ENCODE results near the gene KRTAP5-11.
"Not testable (repeated sequence)": the region's sequence is repeated elsewhere in the genome, so short reads cannot be mapped to it uniquely, and the experiment has no call there.

The KRTAP5-11 gene, protein sequence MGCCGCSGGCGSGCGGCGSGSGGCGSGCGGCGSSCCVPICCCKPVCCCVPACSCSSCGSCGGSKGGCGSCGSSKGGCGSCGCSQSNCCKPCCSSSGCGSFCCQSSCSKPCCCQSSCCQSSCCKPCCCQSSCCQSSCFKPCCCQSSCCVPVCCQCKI

DNA sequence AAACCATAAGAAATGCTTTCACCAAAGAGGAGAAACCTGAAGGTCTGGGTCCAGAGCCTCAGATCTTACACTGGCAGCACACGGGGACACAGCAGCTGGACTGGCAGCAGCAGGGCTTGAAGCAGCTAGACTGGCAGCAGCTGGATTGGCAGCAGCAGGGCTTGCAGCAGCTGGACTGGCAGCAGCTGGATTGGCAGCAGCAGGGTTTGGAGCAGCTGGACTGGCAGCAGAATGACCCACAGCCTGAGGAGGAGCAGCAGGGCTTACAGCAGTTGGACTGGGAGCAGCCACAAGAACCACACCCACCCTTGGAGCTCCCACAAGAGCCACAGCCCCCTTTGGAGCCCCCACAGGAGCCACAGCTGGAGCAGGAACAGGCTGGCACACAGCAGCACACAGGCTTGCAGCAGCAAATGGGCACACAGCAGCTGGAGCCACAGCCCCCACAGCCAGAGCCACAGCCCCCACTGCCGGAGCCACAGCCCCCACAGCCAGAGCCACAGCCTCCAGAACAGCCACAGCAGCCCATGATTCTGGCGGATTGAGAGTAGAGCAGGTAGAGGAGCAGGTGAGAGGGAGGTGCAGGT lies at the start of gene KRTAP5-11:
KRTAP5-11 (minus strand) TSS at position 567 of the 587 bp plus-strand sequence; CDS start at position 529, 38 bp downstream.
- no peak for DNase-seq (ENCODE audit: low read depth)

DNA sequence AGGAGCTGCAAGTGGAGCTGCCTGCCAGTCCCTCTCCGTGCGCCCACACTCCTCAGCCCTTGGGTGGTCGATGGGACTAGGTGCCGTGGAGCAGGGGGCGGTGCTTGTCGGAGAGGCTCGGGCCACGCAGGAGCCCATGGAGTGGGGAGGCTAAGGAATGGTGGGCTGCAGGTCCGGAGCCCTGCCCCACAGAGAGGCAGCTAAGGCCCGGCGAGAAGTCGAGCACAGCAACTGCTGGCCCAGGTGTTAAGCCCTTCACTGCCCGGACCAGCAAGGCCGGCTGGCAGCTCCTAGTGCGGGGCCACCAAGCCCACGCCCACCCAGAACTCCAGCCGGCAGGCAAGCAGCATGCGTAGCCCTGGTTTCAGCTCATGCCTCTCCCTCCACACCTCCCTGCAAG lies 48.9 kb upstream of the KRTAP5-11 start:
- not testable (repeated sequence) for DNase-seq (ENCODE audit: low read depth)

DNA sequence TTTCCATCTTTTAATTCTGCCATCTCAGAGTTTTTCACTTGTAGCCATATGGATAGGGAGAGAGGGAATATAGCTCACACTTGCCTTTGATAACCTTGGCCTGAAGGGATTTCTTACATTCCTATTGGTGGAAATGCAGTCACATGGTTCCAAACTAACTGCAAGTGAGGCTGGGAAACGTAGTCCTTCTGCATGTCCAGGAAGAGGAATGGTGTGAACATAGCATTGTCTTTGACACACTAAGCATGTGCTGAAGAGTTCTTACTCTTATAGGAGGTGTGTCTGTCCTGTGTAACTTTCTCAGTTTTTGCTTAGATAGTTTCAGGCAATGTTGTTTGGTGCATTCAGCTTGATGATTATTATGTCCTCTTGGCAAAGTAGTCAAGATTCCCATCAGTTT lies 47.4 kb upstream of the KRTAP5-11 start:
- peak; percentile 33 for DNase-seq (ENCODE audit: low read depth)

DNA sequence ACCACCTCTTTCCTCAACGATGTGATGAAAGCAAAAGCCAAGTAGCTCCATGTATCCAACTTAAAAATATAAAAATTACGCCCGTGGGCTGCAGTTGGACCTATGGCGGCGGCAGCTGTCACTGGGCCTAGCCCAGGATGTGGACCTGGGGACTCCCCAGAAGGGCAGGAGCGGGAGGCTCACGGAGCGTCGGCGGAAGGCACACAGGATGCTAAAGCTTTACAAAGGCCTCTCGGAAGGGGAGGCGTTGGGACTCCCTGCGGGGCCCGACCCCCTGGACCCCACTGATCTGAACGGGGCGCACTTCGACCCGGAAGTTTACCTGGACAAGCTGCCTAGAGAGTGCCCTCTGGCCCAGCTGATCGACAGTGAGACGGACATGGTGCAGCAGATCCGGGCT lies 46.3 kb upstream of the KRTAP5-11 start:
- DNase-seq (ENCODE audit: low read depth): not testable (repeated sequence)

DNA sequence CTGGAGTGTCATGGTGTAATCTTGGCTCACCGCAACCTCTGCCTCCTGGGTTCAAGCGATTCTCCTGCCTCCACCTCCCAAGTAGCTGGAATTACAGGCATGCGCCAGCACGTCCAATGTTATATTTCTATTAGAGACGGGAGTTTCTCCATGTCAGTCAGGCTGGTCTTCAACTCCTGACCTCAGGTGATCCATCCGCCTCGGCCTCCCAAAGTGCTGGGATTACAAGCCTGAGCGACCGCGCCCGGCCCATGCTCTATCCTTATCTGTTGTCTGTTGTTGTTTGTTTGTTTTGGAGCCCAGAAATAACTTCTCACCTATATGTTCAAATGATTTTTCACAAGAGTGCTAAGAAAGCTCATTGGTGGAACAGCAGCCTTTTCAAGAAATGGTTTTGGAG lies 40.6 kb upstream of the KRTAP5-11 start:
- DNase-seq (ENCODE audit: low read depth): not testable (repeated sequence)

DNA sequence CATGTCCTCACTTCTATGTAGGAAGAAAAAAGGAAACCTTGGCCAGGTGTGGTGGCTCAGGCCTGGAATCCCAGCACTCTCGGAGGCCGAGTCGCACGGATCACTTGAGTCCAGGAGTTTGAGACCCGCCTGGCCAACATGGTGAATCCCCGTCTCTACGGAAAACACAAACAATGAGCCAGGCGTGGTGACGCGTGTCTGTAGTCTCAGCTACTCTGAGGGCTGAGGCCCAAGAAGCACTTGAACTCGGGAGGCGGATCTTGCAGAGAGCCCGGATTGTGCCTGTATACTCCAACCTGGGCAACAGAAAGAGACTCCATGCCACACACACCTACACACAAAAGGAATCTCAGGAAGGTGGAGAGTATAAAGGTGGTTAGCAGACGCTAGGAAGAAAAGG lies 39.9 kb upstream of the KRTAP5-11 start:
- not testable (repeated sequence) for DNase-seq (ENCODE audit: low read depth)

DNA sequence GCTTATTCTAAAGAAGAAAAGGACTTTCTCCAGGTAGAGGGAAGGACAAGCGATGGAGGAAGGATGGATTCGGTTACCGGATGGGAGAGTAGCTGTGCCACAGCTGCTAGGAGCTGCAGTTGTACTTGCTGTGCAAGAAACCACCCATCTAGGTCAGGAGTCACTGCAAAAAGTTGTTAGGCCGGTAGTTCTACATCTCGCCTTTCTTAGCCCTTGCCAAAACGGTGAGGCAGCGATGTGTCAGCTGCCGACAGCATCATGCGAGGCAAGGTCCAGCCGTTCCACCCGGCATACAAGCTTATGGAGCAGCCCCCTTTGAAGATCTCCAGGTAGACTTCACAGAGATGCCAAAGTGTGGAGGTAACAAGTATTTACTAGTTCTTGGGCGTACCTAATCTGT lies 32.3 kb upstream of the KRTAP5-11 start:
- not testable (repeated sequence) for DNase-seq (ENCODE audit: low read depth)

DNA sequence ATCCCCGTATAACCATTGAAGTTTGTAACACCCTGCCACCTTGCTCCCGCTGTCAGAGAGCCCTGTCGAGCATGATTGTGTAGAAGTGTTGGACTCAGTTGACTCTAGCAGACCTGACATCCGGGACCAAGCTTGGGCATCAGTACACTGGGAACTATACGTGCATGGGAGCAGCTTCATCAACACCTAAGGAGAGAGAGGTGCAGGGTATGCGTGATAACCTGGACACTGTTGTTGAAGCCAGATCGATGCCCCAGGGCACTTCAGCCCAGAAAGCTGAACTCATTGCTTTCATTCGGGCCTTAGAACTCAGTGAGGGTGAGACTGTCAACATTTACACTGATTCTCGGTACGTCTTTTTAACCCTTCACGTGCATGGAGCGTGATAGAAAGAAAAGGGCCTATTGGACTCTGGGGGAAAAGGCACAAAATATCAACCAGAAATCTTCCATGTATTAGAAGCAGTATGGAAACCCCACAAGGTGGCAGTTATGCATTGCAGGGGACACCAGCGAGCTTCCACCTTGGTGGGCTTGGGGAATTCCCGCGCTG lies 31.8 kb upstream of the KRTAP5-11 start:
- not testable (repeated sequence) for DNase-seq (ENCODE audit: low read depth)

DNA sequence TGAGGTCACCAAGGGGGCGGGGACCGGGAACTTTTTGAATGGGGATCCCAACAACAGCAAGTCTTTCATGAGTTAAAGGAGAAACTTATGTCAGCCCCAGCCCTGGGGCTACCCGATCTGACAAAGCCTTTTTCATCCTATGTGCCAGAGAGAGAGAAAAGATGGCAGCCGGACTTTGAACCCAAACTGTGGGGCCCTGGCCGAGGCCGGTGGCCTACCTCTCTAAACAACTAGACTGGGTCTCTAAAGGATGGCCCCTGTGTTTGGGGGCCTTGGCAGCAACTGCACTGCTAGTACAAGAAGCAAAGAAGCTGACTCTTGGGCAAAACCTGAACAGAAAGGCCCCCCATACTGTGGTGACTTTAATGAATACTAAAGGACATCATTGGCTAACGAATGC lies 31.3 kb upstream of the KRTAP5-11 start:
- not testable (repeated sequence) for DNase-seq (ENCODE audit: low read depth)

DNA sequence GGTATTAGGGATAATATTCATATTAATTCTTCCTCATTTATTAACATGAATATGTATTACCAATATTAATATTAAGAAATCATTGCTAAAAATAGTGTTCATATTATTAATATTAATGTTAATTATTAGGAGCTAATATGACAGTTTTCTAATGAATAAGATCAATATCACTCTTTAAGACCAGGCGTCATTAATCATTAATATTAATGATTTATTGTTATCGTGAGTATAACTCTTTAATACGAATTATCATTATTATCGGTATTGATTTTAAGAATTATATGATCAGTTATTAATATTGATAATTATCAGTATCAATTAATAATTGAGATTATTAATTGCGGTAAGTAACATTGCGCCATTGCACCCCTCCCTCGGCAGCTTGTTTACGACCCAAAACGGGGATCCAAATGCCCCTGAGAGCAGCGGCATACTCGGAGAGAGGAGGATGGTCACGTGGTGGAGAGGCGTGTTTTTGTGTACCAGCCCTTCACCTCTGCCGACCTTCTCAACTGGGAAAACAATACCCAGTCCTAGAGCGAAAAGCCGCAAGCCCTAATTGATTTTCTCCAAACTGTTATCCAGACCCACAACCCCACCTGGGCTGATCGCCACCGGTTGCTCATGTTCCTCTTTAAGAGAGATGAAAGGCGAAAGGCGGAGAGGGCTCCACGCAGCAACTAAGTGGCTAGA lies 28.7 kb upstream of the KRTAP5-11 start:
- DNase-seq (ENCODE audit: low read depth): not testable (repeated sequence)

DNA sequence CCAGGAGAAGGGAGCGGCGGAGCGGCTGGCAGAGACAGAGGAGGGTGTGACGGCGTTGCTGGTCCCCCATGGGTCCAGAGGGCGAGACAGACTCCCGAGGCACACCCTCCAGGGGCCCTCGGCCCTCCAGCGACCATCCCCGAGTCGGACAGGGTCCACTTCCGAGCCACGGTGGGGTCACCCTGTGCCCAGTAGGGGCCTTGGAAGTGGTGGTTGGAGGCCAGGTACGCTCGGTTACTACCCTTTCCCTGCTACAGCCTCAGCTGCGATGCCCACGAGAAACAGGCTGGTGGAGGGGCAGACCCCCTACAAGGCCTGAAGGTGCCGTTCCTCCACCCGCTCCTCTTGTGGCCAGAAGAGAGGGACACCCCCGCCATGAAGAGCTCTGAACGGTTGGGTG lies 25.6 kb upstream of the KRTAP5-11 start:
- DNase-seq (ENCODE audit: low read depth): not testable (repeated sequence)

DNA sequence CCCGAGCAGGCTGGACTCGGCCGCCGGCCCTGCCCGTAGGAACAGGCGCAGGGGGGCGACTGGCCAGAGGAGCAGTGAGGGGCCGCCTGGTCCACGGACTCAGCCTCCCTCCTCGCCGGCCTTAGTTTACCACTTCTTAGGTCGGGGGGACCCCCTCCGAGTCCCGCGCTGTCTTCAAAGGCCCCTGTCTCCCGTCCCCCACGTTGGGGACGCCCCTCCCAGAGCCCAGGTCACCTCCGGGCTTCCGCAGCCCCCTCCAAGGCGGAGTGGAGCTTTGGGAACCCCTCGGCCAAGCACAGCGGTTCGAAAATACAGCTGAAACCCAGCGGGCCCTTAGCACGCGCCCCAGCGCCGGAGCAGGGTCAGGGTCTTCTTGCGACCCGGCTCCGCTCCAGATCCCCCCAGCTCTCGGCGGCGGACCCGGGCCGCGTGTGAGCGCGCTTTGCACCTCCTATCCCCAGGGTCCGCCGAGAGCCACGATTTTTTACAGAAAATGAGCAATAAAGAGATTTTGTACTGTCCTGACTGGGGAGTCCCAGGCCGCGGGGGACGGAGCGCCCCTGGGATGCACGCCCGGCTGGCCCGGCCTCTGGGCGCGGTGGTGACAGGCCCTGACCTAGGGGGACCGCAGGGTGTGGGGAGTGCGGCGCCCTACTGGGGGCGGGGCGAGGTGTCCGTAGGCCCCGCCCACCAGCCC lies 25.0 kb upstream of the KRTAP5-11 start:
- not testable (repeated sequence) for DNase-seq (ENCODE audit: low read depth)

DNA sequence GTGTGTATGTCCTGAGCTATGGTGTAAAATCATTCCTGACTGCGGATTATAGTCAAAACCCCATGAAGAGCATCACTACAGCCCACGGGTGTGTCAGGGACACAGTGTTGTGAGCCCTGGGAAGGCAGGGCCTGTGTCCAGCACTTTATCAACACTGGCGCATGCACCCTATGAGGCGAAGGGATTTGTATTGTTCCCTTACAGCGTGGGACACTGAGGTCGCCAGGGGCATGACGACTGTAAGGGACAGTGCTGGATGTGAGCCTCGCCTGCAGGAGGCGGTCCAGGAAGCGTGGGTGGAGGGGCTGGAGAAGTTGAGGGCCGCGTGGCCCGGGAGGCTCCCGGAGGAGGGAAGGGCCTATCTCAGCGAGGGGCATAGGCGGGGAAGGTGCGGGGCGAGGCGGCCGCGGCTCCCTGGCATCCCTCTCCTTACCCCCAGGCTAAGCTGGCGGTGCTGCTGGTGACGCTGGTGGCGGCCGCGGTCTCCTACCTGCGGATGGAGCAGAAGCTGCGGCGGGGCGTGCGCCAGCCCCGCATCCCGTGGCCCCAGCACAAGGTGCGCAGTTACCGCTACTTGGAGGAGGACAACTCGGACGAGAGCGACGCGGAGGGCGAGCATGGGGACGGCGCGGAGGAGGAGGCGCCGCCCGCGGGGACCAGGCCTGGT lies 24.3 kb upstream of the KRTAP5-11 start:
- not testable (repeated sequence) for DNase-seq (ENCODE audit: low read depth)

DNA sequence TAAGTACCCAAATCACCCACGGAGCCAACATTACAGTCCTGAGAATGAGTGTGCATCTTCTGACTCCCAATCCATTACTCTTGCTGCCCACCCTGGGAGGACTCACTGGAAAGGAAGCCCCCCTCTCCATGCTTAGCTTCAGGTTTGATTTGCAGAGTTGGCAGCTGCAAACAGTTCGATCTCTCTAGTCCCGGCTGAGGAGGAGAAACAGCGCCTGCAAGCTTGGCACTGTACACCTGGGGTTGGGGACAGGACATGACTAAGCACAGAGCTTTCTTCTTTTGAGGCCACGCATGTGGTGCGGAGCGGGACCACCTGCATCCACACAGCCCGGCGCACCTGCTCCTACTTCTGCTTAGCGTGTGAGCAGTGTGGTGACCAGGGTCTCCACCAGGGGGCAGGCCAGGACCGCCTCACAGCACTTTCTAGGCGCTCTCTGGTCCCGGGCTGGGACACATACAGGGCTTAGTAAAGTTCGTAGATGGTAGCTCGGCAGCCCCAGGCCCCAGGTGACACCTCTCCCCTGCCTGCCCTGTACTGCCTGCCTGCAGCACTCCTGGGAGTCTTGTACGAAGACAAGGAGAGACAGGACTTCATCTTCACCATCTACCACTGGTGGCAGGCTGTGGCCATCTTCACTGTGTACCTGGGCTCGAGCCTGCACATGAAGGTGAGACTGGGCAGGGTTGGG lies 22.3 kb upstream of the KRTAP5-11 start:
- DNase-seq (ENCODE audit: low read depth): not testable (repeated sequence)

DNA sequence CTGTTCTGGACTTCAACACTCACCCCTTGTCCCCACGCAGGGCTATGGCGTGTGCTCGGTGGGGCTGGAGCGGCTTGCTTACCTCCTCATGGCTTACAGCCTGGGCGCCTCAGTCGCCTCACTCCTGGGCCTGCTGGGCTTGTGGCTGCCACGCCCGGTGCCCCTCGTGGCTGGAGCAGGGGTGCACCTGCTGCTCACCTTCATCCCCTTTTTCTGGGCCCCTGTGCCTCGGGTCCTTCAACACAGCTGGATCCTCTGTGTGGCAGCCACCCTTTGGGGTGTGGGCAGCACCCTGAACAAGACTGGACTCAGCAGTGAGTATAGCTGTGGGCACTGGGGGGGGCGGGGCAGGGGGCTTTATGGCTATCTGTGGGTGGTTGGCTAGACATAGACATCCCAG lies 20.5 kb upstream of the KRTAP5-11 start:
- DNase-seq (ENCODE audit: low read depth): not testable (repeated sequence)

DNA sequence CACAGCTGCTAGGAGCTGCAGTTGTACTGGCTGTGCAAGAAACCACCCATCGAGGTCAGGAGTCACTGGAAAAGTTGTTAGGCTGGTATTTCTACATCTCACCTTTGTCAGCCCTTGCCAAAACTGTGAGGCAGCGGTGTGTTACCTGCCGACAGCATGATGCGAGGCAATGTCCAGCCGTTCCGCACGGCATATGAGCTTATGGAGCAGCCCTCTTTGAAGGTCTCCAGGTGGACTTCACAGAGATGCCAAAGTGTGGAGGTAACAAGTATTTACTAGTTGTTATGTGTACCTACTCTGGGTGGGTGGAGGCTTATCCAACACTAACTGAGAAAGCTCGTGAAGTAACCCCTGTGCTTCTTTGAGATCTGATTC lies 6.9 kb upstream of the KRTAP5-11 start:
- DNase-seq (ENCODE audit: low read depth): not testable (repeated sequence)

DNA sequence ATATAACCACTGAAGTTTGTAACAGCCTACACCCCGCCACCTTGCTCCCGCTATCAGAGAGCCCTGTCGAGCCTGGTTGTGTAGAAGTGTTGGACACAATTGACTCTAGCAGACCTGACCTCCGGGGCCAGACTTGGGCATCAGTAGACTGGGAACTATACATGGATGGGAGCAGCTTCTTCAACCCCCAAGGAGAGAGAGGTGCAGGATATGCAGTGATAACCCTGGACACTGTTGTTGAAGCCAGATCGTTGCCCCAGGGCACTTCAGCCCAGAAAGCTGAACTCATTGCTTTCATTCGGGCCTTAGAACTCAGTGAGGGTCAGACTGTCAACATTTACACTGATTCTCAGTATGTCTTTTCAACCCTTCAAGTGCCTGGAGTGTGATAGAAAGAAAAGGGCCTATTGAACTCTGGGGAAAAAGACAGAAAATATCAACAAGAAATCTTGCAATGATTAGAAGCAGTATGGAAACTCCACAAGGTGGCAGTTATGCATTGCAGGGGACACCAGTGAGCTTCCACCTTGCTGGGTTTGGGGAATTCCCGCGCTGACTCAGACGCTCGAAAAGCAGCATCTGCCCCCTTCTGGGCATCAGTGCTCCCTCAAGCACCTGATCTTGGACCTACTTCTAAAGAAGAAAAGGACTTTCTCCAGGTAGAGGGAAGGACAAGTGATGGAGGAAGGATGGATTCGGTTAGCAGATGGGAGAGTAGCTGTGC lies 6.3 kb upstream of the KRTAP5-11 start:
- DNase-seq (ENCODE audit: low read depth): not testable (repeated sequence)

DNA sequence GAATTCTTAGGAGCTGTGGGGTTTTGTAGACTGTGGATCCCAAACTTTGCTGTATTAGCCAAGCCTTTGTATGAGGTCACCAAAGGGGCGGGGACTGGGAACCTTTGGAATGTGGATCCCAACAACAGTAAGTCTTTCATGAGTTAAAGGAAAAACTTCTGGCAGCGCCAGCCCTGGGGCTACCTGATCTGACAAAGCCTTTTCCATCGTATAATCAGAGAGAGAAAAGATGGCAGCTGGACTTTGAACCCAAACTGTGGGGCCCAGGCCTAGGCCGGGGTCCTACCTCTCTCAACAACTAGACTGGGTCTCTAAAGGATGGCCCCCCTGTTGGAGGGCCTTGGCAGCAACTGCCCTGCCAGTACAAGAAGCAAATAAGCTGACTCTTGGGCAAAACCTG lies 5.6 kb upstream of the KRTAP5-11 start:
- not testable (repeated sequence) for DNase-seq (ENCODE audit: low read depth)

DNA sequence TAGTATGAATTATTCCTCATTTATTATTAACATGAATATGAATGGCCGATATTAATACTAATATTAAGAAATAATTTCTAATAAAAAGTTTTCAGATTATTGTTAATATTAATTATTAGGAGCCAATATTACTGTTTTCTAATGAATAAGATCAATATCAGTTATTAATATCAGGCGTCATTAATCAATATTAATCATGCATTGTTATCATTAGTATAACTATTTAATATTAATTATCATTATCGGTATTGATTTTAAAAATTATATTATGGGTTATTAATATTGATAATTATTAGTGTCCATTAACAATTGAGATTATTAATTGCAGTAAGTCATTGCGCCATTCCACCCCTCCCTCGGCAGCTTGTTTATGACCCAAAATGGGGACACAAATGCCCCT lies 3.0 kb upstream of the KRTAP5-11 start:
- DNase-seq (ENCODE audit: low read depth): not testable (repeated sequence)

DNA sequence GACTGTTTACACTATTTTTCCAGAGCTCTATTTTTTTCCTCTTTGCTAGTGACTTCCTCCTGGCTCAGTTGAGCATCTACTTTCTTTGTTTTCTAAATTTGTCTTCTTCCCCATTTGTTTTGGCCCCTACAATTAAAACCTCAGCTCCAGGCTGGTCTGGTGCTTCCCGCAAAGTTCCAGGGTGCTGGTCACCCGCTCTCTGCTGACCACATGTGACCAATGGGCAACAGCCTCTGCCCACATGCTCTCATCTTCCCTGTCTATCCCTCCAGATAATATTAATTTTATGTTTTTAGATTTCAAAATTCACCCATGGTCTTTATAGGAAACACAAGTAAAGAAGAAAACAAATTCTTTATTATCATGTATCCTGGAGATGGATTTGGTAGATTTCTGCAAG lies 294 bp upstream of the KRTAP5-11 start:
- not testable (repeated sequence) for DNase-seq (ENCODE audit: low read depth)

DNA sequence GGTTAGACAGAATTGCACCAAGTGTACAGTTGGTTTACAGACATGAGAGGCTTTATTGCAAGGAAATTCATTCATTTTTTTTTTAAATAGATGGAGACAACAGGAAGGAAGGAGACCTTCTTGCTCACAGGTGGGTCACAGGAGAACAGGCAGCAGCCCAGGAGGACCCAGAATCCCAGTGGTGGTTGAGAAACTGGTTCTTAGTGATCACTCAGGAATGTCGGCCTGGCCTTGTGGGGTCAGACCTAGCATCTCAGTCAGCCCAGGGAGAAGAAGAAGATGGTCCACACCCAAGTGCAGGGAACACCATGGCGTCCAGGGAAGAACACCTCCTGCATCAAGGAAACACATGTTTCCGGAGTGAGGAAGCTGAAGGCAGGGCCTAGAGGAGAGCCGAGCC lies 849 bp downstream of the KRTAP5-11 start:
- DNase-seq (ENCODE audit: low read depth): no peak

All from iris pigment epithelial cell (primary cell).